ENCODE measurements around the gene ADARB2.

The ADARB2 gene

DNA sequence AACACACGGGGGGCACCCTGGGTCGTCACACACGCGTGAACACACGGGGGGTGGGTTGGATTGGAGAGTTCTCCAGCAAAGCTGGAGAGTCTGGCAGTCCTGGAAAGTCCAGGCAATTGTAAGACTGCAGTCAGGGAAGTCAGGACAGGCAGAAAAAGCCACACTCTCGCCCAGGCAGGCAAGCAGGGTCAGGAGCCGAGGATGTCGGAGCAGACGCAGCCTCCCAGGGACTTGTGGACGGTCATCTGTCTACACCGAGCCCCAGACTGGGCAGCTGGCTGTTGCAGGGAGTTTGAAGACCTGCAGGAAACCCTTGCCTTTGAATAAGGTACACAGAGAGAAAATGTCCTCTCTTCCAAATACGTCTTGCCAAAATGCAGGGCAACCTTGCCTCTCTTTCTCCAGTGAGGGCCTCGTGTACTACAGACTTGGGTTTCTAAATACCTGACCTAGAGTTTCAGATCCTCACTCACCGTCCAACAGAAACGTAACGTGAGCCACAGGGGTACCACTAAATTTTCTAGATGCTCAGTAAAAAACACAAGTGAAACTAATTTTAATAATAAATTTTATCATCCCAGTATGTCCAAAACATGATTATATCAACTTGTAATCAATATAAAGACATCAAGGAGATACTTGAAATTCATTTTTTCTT lies 176.7 kb downstream of the ADARB2 start:
- DNase-seq: no peak

DNA sequence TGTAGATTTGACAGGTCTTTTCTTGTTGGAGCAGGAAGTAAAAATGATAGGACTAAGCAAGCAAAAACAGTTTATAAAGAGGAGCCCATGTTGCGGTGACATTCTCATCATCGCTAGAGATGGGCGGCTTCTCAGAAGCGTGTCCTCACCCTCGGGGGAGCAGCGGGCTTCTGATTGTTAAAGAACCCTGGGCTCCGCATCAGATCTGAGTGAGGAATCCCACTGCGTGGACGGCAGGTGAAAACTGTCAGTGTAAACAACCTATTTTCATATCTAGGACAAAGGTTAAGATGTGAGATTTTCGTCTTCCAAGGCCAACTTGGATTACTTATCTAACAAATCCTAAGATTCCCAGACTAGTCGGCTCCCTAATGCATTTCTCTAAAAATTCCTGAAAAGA lies 177.6 kb downstream of the ADARB2 start:
- DNase-seq: no peak

DNA sequence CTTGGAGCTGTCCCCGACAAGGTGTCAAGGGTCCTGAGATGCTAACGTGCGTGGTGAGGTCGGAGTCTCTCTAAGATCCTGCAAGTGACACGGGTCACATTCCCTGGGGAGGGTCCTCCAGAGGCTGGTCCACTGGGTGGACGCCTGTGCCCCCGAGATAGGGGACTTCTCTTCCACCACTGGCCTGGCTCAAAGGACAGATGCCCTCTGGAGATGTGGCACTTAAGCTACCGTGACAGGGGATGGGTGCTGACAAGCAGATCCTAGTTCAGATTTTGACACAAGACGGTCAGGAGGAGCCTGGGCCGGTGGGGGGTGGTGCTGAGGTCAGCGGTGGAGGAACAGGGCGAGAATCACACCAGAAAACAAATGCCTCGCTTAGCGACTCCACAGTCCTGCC lies 178.0 kb downstream of the ADARB2 start:
- DNase-seq: no peak

DNA sequence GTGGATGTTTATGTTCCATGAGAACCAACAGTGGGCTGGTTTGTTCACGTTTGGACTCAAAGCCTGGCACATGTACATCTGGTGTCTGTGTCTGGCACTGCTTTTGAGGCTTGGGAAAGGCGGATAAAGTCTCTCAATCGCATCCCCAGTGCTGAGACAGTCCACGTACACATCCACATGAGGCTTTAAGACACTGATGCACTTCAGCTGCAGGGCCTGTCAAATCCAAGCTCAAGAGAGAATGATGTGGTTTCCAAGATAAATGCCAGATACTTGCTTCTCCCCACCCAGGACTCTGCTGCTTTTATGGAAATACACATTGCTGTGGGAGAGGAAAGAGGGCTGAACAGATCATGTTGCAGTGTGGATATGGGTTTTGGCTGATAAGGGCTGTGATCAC lies 178.4 kb downstream of the ADARB2 start:
- DNase-seq: no peak

DNA sequence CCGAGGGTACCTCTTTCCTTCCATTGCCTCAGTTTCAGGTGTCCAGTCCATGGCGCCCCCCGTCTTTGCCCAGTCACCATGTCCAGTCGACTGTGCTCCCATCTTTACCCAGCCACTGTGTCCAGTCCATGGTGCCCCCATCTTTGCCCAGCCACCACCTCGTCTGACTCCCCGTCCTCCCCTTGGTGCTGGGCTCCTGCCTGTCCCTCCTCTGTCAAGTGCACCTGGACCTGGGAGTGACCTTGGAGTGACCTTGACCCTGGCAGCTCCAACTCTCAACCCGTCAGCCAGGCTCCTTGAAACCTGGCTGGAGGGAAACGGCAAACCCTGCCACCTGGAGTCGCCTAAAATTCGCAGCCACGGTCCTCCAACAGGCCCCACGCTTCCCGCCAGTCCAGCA lies 180.2 kb downstream of the ADARB2 start:
- DNase-seq: no peak

DNA sequence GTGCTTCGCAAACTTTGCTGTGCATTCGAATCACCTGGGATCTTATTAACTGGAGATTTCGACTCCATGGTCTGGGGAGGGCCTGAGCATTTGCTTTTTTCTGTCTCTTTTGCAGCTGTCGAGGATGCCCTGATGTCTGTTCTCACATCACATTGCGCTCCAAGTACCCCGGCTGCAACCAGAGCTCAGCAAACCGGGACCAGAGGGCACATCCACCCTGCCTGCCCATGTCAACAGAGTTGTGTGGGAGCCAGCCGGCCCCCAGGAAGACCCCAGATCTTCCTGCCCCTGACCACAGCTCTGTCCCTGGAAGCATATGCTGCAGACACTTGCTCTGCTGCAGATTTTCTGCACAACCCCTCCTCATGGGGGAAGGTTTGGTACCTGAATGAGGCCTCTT lies 180.8 kb downstream of the ADARB2 start:
- no peak for DNase-seq

DNA sequence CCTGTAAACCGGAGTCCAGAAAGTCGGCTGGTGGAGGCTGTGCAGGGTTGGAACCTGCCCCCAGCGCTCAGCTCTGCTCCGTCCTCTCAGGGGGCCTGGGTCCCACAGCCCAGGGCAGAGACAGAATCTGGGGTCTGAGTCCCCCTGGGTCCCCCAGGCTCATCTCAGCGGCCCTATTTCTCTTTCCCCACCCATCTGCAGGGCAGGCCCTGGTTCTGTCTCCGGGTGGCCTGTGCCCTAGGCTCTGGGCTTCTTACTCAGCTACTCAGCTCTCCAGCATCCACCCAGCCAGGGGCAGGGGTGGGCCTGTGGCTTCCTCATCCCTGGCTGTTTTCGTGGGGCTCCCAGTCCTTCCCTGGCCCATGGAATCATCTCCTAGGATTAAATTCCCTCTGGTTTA lies 183.4 kb downstream of the ADARB2 start:
- DNase-seq: no peak

DNA sequence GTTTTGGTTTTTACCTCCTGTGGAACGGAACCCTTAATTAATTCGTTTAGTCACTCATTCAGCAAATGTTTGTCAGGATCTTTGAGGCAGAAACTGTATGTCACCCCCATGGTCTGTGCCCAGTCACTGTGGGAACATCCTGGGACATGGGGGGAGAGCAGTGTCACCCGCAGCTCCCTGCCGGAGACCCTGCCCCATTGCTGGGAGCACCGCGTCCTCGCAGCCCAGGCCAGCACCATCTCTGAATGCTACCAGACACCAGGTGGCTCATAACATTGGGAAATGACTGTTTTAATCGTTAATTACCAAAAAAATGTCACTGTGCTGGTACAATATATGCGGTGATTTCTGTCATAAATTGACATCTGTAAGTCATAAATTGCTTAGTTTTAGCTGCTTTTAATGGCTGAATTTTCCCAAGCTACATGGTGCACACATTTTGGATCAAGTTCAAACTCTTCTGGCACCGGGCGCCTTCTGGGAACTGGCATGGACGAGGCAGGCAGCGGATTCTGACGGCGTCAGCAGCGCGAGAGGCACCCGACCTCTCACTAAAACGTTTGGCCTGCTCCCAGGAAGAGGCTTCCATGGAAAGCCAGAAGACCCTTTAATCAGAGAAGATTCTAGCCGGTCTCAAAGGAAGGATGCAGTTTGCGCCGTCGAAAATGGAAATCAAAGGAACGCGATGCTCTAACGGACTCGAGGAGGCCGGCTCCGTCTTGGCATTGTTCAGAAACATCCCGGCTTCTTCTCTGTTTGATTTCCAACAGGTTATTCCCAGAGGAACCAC lies 184.2 kb downstream of the ADARB2 start:
- DNase-seq: no peak

DNA sequence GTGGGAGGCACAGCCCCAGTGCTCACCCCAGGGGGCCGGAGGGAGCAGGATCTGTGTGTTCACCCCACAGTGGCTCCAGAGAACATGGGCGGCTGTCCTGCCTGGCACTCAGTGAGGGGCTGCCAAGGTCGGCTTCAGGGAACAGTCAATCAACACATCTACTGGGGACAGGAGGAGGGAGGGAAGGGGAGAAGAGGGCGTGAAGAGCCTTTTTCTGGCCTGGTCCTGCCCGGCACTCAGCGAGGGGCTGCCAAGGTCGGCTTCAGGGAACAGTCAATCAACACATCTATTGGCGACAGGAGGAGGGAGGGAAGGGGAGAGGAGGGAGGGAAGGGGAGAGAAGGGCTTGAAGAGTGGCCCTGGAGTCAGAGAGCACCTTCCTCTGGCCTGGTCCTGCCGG lies 184.9 kb downstream of the ADARB2 start:
- DNase-seq: no peak

DNA sequence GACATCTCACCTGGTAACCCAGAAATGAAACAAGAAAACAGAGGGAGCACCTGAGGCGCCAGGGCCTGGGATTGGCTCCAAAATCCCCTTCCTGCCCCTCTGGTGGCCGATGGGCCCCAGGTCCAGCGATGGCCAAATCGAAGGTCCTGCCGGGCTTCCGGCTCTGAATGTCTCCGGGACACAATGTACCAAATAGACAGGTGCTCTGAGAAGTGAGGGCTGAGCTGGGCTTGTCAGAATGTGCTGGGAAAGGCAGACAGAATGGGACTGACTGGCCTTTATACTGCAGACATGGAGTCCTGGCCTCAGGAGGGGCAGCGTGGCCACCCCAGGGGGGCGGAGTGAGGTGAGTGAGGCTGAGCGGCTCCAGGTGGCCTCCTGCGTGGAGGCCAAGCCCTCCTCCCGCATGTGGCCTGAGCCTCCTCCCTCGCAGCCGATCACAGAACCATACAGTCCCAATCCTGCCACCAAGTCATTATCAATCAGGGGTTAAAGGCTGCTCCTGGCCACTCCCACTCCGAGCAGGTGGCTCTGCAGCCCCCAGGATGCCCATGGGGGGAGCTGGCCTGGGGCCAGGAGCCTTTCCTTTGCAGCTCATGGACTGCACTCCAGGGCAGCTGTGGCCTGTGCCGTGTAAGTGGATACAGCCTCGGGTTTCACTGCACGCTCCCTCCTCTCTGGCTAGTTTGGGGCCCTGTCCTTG lies 185.5 kb downstream of the ADARB2 start:
- DNase-seq: no peak

DNA sequence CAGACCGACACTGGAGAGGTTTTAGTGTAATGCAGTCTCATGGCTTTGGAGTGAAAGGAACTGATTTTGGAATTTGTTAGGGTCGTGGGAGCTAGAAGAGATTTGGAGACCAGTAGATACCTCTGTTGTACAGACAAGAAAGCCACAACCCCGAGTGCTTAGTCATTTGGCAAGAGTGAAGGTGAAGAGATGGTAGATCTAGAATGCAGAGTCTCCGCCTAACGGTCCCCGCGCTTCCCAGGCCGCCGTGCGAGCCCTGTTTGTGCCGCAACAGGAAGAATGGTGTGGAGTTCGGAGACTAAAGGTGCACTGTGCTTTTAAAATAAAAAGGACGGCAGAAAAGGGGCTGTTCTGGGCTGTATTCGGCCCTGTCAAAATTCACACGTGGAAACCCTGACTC lies 186.7 kb downstream of the ADARB2 start:
- no peak for DNase-seq

DNA sequence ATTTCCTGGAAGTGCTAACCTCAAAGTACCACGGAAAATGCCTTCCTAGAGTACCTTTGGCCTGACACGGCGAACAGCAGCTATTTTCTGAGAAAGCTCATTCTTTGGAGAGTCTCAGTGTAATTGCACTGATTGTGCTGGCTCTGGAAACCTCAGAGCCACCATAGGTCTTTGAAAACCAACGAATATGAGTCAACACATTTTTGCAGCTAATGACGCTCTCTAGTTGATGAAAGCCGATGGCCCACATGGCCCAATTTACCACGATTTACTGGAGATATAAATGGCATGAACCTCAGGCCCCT lies 187.1 kb downstream of the ADARB2 start:
- DNase-seq: no peak

DNA sequence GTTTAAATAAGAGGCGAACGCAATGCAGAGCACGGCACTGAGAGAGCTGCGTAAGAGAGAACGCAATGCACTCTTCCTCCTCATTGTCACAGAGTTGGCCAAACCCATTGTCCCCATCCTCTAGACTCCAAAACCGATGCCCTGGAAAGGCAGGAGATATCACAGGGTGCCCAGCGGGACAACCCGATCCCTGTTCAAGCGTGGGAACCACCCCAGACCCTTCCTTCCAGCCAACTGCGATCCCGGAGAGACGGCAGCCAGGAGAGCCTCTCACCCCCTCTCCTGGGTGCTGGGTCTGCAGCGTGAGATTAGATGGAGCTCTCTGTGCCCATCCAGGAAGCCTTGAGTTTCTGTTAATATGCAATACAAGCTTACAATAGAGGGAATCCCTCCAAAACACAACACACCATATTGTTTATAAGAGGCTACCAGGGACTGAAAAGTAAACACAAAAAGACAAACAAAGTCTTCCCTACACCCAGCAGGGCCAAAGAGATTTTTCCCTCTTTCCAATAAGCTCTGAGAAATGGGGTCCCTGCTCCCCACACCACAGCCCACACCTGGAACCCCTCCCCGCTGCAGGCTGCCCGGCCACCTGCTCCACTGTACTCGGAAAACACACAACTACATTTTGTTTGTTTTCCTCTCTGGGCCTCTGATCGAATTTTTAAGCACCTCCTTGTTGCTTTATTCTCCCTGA lies 187.6 kb downstream of the ADARB2 start:
- DNase-seq: no peak

DNA sequence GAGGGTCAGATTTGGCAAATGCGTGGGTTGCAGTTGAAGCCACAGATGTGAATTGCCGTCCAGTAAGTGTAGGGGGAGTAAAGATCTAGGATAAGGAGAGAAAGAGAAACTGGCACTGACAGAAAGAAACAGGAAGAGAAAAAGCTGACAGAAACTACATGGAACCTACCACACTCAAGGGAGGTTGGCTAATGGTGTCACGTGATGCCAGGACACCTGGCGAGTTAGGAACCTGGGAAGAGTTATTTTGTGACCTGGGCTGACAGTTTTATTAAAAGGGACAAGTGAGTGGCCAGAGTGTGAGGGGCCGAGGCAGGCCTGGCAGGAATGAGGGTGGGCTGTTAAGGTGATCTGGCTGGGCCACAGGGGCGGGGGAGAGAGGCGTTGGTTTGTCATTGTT lies 188.7 kb downstream of the ADARB2 start:
- DNase-seq: no peak

DNA sequence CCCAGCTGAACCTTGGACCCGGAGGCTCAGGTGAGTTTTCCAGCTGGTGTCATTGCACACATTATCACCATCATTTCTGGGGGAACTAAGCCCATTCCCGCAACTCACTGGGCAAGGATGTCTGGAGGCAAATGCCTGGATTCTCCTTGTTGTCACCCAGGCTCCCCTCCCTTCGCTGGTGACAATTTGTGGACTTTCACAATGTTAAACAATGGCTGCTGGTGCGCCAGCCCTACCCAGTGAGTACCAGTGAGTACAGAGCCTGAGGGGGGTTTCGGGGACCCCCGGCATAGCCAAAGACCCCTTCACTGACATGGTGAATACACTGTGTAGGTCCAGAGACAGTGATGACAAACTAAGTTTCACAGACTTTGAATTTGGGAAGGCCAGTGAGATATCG lies 189.2 kb downstream of the ADARB2 start:
- DNase-seq: no peak

DNA sequence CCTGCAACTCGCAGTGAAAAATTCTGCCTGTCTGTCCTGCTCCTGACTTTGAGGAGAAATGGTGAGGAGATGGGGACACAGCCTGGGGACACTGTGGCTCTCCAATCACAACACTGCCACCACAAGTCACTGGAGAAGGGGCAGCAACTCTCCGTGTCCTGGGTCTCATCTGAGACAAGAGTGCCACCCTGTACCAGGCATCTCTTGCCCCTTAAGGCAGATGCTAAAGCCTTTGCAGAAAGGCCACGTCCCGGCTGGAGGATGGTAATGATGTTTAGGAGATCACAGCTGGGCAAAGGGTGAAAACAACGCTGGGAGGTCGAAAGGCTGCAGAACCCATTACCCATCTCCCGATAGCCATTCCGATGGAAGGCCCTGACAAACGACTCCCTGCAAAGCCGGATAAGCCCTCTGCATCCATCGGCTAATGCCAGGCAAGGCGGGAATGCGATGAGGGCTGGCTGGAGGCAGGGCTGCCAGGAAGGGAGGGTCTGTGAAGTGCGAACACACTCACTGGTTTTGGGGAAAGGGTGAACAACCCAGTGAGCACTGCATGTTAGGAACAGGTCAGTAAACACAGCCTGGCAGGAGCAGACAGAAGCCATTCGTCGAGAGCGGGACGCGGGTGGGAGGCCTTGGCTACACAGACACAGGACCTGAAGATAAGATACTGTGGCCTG lies 190.8 kb downstream of the ADARB2 start:
- DNase-seq: no peak

DNA sequence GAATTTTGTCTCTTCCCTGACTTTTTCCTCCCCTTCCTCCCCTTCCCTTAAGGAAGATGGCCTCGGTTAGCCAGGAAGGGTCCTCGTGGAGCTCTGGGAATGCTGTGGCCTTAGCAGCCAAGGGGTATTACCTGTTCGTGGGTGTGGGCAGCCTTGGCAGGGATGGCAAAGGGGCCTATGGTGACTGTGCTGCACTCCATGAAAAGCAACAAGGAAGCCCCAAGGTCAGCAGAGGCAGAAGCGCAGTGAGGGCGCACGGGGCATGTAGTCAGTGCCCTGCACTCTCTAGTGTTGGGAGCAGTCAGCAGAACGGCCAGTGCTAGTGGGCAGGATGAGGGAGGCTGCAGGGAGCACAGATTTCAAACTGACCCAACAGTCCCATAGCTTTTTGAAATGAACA lies 191.8 kb downstream of the ADARB2 start:
- no peak for DNase-seq

DNA sequence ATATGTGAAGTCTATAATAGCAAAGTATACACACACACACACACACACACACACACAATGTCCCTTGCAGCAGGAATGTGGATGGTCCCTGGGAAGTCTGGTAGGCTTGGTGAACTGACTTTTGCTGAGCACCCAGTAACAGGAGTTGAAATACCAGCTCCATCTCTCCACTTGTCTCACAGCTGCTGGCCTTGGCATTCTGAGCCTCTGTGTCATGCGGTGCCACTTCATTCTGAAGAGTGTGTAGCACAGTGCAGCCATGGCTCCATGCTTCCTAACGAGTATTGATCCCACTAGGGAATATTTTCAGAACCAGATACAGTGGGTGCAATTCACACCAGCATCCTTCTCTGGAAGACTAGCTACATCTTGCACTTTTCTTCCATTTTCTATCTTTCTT lies 192.4 kb downstream of the ADARB2 start:
- no peak for DNase-seq

DNA sequence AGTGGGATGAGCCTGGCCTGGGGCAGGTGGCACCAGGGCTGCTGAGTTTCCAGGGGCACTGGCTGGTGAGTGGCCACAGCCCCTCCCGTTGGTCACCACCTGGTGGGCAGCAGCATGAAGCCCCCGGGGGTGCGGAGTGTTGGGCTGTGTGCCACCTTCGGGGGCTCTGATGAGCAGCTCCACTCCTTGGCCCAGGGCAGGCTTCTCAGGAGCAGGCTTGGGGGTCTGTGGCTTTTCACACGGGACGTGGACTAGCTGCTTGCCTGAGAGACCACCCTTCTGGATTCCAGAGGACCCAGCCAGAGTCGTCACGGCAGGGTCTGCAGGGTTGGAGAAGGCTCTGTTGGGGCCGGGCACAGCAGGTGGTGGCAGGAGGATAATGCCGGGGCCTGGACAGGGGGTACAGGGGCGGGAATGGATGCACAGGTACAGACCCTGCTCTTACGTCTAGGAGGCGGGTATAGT lies 193.1 kb downstream of the ADARB2 start:
- DNase-seq: no peak

DNA sequence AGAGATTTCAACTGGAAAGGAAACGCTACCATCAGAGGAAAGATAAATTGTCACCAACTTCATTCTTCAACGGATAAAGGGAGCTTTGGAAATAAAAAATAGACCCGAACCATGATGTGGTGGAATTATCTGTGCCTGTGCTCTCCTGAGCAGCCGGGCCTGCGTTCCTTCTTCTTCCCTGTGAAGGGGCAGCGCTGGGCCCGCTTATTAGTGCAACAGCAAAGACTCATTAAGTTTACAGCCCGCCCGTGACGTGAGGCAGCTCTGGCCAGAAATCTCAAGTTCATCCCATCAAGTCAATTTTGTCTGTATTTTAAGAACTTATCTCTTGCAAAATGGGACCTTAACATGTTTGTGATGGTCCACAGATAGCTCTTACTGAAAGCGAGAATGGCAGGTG lies 193.7 kb downstream of the ADARB2 start:
- no peak for DNase-seq

DNA sequence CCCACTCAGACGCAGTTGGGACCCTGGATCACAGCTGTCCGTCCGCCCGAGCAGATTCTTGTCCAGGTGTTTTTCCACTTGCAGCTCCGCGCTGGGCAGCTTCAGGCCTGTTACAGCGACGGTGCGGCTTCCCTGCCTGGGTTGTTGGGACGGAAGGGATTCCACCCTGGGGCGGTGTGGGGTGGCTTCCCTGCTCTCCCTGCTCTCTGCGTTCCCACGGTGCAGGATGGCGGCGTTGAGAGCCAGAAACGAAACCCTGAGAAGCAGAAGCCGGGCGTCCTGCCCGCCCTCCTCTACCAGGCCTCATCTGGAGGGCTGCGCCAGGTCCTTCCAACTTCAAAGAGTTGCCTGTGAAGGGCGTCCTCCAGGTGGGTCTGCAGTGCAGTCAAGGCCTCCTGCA lies 194.4 kb downstream of the ADARB2 start:
- DNase-seq: no peak

DNA sequence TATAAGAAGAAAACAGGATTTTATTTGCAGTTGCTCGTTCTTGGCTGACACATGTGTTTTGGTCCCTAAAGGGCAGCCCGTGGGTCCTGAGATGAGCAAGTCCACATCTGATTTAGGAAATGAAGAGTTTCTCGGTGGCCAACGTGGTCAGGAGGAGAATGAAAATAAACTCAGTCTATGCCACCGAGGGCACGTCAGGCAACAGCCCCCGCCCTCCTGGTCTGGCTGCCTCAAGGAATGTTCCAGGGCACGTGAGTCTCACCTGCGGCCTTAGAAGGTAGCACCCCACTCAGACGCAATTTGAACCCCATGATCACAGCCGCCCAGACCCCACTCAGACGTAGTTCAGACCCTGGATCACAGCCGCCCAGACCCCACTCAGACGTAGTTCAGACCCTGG lies 197.2 kb downstream of the ADARB2 start:
- DNase-seq: no peak

DNA sequence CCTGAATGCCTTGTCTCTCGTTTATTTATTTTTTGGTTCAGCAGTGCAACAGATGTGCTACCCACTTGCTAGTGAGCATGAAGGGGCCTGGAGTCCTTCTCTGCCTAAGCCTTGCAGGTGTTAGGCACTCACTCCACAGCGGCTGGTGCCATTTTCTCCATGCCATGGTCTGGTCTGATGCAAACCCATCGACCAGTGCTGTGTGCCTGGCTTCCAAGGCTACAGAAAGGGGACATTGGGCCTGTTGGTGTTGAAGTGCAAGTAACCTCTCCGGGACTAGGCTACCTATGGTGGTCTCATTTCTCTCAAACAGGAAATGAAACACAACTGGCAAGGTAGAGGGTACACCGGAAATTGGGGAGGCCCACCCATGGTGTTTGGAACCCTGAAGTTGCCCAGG lies 198.1 kb downstream of the ADARB2 start:
- DNase-seq: no peak

Data from activated CD4-positive, alpha-beta T cell treated with anti-CD3 and anti-CD28 coated beads for 48 hours (primary cell).